Stimulated activated CD4-positive, alpha-beta T cell treated with anti-CD3 and anti-CD28 coated beads, TNF-alpha, amount 100 ng/mL, for 4 hours (primary cell): ENCODE results near the gene CUL5.
"Not testable (repeated sequence)": the region's sequence is repeated elsewhere in the genome, so short reads cannot be mapped to it uniquely, and the experiment has no call there.

Experiments
- DNase-seq, 3 experiments: peaks; one replicate each; pipeline ENCODE4 v3.0.0-alpha.2; 2020; ENCODE audit warnings: low read depth in 3 of 3

Gene CUL5

GRCh38 chr11:108112057-108112456 is 103.4 kb downstream of the CUL5 start:
- no peak for DNase-seq

- no peak for DNase-seq
These were observed 106.9 kb downstream of the CUL5 start for GRCh38 chr11:108115500-108116140.

DNA sequence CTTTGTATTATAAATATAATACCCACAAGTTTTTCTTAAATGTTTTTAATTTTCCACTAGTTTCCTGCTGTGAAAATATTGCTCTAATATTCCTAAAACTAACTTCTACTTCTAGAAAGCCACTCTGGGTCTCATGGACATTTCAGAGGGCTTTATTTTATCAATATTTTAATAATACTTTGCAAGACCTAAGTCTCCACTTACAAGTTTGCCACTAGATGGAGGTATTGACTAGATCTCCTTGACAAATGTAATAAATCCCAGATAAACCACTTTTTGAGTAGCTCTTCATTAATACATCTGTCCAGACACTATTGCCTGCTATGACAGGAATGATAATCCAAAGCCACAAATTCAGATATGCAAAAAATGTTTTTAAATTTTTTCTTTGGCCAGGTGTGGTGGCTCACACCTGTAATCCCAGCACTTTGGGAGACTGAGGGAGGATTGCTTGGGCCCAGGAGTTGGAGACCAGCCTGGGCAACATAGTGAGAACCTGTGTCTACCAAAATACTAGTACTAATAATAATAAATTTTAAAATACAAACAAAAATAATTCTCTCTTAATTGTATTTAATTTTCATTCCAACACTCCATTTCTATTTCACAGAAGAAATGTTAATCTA is 109.2 kb downstream of the CUL5 start:
- no peak for DNase-seq

DNA sequence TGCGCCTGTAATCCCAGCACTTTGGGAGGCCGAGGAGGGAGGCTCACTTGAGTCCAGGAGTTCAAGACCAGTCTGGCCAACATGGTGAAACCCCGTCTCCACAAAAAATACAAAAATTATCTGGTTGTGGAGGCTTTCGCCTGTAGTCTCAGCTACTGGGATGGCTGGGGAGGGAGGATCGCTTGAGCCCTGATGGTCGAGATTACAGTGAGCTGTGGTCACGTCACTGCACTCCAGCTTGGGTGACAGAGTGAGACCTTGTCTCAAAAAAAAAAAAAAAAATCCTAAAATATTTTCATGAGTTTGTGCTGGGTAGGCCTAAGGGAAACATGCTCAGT is 112.2 kb downstream of the CUL5 start:
- not testable (repeated sequence) for DNase-seq

GRCh38 chr11:108121274-108122155 is 112.8 kb downstream of the CUL5 start, which contains the start of gene ACAT1:
Gene ACAT1, plus strand, starts transcription at chr11:108121567. Its CDS starts 40 bp downstream, at chr11:108121607.
- DNase-seq = peak; percentile 91 to 98 (median 91)

- DNase-seq = no peak
These were observed 113.5 kb downstream of the CUL5 start for GRCh38 chr11:108122166-108122628.

- no peak for DNase-seq
These were observed 116.4 kb downstream of the CUL5 start for GRCh38 chr11:108125096-108125495.

DNA sequence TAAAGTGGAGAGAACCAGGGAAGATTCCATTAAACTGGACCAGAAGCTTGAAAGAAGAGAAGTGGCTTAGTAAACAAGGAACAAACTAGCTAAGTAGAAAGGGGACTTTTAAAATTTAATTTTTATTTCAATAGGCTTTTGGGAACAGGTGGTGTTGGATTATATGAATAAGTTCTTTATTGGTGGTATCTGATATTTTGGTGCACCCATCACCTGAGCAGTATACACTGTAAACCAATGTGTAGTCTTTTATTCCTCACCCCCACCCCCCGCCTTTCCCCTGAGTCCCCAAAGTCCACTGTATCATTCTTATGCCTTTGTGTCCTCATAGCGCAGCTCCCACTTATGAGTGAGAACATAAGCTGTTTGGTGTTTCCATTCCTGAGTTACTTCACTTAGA is 120.1 kb downstream of the CUL5 start:
- no peak for DNase-seq

GRCh38 chr11:108131993-108132392 is 123.3 kb downstream of the CUL5 start:
- no peak for DNase-seq

DNA sequence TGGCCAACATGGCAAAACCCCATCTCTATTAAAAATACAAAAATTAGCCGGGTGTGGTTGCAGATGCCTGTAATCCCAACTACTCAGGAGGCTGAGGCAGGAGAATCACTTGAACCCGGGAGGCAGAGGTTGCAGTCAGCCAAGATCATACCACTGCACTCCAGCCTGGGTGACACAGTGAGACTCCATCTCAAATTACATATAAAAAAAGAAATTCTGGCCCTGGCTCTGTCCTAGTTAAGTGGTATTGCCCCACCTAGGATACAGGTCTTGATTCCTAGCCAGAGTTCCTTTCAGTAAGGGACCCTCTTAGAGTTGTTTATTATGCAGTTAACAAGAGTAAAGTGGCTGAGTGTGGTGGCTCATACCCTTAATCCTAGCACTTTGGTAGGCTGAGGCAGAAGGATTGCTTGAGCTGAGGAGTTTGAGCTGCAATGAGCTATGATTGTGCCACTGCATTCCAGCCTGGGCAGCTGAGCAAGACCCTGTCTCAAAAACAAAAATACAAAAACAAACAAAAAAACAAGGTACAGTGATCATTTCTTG is 124.4 kb downstream of the CUL5 start:
- DNase-seq = not testable (repeated sequence)

DNA sequence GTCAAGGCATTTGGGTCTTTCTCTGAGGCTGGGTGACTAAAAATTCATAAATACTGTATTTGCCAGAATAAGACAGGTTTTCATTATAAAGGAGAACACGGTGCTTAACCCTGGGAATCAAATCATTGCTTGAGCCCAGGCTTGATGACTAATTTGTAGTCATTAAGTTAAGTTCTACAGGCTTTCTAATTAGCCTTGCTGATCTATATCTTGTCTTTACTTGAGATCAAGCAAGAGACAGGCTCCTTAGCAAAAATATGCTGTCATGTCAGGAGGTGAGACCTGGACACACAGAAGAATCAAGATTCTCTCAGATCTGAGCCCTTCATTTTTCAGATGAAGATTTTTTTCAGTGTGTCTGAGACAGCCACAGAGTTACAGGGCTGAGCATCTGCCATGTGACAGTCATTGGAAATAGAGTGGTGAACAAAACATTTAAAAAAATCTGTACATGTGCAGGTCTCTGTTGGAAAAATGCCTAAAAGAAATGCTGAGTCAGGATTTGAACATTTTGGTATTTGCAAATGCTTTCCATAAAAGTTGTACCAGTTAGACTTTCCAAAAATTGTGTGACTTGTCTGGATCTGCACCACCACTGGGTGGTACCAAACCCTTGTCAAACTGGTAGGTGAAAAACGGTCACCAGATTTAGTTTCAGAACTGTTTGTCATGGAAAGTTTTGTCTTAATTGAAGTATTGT is 127.3 kb downstream of the CUL5 start:
- DNase-seq = no peak

DNA sequence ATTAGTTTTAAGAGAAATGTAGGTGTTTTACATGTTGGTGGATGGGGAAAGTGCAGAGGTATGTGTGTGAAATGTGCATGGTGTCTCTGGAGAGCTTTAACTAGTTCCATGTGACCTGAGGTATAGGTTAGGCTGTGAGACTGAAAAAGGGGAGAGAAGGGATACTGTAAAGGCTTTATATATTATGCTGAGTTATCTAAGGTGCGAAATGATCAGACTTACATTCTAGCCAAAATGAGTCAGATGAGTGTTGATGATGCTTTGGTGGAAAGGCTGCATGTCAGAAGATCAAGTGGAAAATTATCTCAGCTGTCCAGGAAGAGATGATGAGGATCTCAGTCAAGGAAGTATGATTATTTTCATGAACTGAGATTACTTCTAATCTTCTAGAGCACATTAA is 128.5 kb downstream of the CUL5 start:
- no peak for DNase-seq

DNA sequence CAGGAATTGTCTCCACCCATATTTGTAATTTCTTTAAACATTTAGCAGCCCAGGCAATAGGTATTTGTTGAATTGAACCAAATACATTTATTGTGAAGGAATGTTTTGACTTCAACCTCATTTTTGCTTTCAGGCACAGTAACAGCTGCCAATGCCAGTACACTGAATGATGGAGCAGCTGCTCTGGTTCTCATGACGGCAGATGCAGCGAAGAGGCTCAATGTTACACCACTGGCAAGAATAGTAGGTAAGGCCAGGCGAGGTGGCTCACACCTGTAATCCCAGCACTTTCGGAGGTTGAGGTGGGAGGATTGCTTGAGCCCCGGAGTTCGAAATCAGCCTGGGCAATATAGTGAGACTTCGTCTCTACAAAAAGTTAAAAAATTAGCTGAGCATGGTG is 133.6 kb downstream of the CUL5 start:
- no peak for DNase-seq

GRCh38 chr11:108144615-108145014 is 135.9 kb downstream of the CUL5 start:
- no peak for DNase-seq

DNA sequence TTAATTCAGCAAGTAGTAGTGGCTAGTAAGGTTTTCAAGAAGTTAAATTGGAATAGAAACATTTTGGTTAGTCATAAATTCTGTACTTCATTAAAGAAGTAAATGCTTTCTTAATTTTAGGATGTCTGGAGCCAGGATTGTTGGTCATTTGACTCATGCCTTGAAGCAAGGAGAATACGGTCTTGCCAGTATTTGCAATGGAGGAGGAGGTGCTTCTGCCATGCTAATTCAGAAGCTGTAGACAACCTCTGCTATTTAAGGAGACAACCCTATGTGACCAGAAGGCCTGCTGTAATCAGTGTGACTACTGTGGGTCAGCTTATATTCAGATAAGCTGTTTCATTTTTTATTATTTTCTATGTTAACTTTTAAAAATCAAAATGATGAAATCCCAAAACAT is 138.5 kb downstream of the CUL5 start:
- no peak for DNase-seq

DNA sequence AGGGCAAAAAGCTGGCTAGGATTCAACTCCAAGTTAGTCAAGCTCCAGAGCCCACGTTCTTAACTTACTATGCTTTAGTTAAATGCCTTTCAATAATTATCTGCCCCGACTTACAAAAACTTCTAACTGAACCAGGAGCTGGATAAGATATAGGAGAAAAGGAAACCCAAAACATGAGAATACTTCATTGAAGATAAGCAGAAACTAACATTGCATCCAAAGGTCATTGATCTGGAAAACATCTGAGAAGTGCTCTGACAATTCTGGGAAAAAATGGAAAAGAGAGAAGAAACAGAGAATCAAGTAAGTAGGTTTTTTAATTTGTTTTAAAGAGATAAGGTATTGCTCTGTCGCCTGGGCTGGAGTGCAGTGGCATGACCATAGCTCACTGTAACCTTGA is 139.9 kb downstream of the CUL5 start:
- DNase-seq = no peak

DNA sequence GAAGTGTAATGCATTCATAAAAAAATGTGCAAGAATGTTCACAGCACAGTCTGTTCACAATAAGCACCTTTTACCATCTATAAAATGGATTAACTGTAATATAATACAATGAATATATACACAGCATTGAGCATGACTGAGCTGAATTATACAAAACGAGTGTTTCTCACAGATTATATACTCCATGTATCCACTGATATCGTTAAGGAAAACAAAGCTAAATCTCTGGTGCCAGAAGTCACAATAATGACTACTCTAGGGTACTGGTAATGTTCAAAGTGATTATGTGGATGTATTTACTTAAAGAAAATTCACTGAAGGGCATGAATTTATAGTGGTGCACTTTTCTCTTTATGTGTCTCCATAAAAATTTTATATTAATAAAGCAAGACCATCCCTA is 145.9 kb downstream of the CUL5 start:
- DNase-seq = no peak
